Measurements from ENCODE around the gene GPR37.
A peak's percentile ranks its signal among the peaks of the same experiment; 100 is the strongest.

Gene GPR37

GRCh38 chr7:124779620-124780019 lies 14.0 kb upstream of the GPR37 start:
- no peak for DNase-seq

GRCh38 chr7:124779194-124779593 lies 13.6 kb upstream of the GPR37 start:
- DNase-seq, result no peak

GRCh38 chr7:124777268-124777667 lies 11.7 kb upstream of the GPR37 start:
- no peak for DNase-seq

GRCh38 chr7:124776153-124776552 lies 10.6 kb upstream of the GPR37 start:
- no peak for DNase-seq

GRCh38 chr7:124775422-124775821 lies 9.8 kb upstream of the GPR37 start:
- no peak for DNase-seq

GRCh38 chr7:124773938-124774337 lies 8.3 kb upstream of the GPR37 start:
- DNase-seq, result no peak

GRCh38 chr7:124773339-124773738 lies 7.7 kb upstream of the GPR37 start:
- DNase-seq, result no peak

GRCh38 chr7:124769136-124769535 lies 3.5 kb upstream of the GPR37 start:
- DNase-seq, result no peak

GRCh38 chr7:124768525-124768924 lies 2.9 kb upstream of the GPR37 start:
- DNase-seq, result no peak

- no peak for DNase-seq
These were observed 668 bp downstream of the GPR37 start for GRCh38 chr7:124764847-124765400.

- DNase-seq, result no peak
These were observed 1.3 kb downstream of the GPR37 start for GRCh38 chr7:124764051-124764846.

- peak; percentile 30 to 72 for DNase-seq
These were observed 2.9 kb downstream of the GPR37 start for GRCh38 chr7:124762611-124763143.

- DNase-seq, result no peak
These were observed 4.4 kb downstream of the GPR37 start for GRCh38 chr7:124761164-124761715.

- DNase-seq, result no peak
These were observed 7.3 kb downstream of the GPR37 start for GRCh38 chr7:124758327-124758726.

GRCh38 chr7:124754576-124755268 lies 10.9 kb downstream of the GPR37 start:
- no peak for DNase-seq

GRCh38 chr7:124752310-124752709 lies 13.3 kb downstream of the GPR37 start:
- peak in 1 of 2 experiments; percentile 66 for DNase-seq

- DNase-seq, result no peak
These were observed 14.6 kb downstream of the GPR37 start for GRCh38 chr7:124751027-124751426.

GRCh38 chr7:124747072-124747471 lies 18.5 kb downstream of the GPR37 start:
- DNase-seq, result no peak

- DNase-seq, result no peak
These were observed 27.0 kb downstream of the GPR37 start for GRCh38 chr7:124738639-124739038.

GRCh38 chr7:124737760-124738300 lies 27.8 kb downstream of the GPR37 start:
- DNase-seq, result no peak

- no peak for DNase-seq
These were observed 37.0 kb downstream of the GPR37 start for GRCh38 chr7:124728610-124729009.

GRCh38 chr7:124724507-124725192 lies 40.9 kb downstream of the GPR37 start:
- no peak for DNase-seq

GRCh38 chr7:124724079-124724478 lies 41.5 kb downstream of the GPR37 start:
- no peak for DNase-seq
